ENCODE results near the gene GPC5.
"Not testable (repeated sequence)": the region's sequence is repeated elsewhere in the genome, so short reads cannot be mapped to it uniquely, and the experiment has no call there.

Gene GPC5

GRCh38 chr13:92677571-92677970 lies 1279.2 kb downstream of the GPC5 start:
- no peak for TF ChIP-seq CTCF (IDR thresholded peaks at IDR 0.05; ENCODE audit: insufficient read depth, missing control alignments)
- DNase-seq (ENCODE audit: insufficient read length, low spot score) = no peak
- no peak for FAIRE-seq

- no peak for DNase-seq (ENCODE audit: insufficient read length, low spot score)
- no peak for FAIRE-seq
- TF ChIP-seq CTCF (IDR thresholded peaks at IDR 0.05; ENCODE audit: insufficient read depth, missing control alignments) = no peak
Observed at GRCh38 chr13:92679602-92680001, 1281.2 kb downstream of the GPC5 start.

- TF ChIP-seq CTCF (IDR thresholded peaks at IDR 0.05; ENCODE audit: insufficient read depth, missing control alignments) = no peak
- FAIRE-seq (no peak), DNase-seq (ENCODE audit: insufficient read length, low spot score) (no peak)
Observed at GRCh38 chr13:92681239-92681638, 1282.8 kb downstream of the GPC5 start.

- DNase-seq (ENCODE audit: insufficient read length, low spot score) = no peak
- no peak for TF ChIP-seq CTCF (IDR thresholded peaks at IDR 0.05; ENCODE audit: insufficient read depth, missing control alignments)
- FAIRE-seq = no peak
Observed at GRCh38 chr13:92682832-92683517, 1284.6 kb downstream of the GPC5 start.

- DNase-seq (ENCODE audit: insufficient read length, low spot score) (no peak), FAIRE-seq (no peak)
- TF ChIP-seq CTCF (IDR thresholded peaks at IDR 0.05; ENCODE audit: insufficient read depth, missing control alignments) = no peak
Observed at GRCh38 chr13:92694047-92694446, 1295.6 kb downstream of the GPC5 start.

GRCh38 chr13:92695827-92696226 lies 1297.4 kb downstream of the GPC5 start:
- FAIRE-seq; DNase-seq (ENCODE audit: insufficient read length, low spot score): not testable (repeated sequence)

- DNase-seq (ENCODE audit: insufficient read length, low spot score) = no peak
- TF ChIP-seq CTCF (IDR thresholded peaks at IDR 0.05; ENCODE audit: insufficient read depth, missing control alignments) = peak; percentile 40
- no peak for FAIRE-seq
Observed at GRCh38 chr13:92716749-92717148, 1318.3 kb downstream of the GPC5 start.

GRCh38 chr13:92717857-92718256 lies 1319.4 kb downstream of the GPC5 start:
- no peak for TF ChIP-seq CTCF (IDR thresholded peaks at IDR 0.05; ENCODE audit: insufficient read depth, missing control alignments)
- no peak for DNase-seq (ENCODE audit: insufficient read length, low spot score)
- no peak for FAIRE-seq

All from D721Med (cell line).